CD8-positive, alpha-beta memory T cell (primary cell): ENCODE data around the gene PEX16. TPM values are rescaled to one million over a fixed set of nuclear protein-coding genes. Genes with fewer than 3 reads are reported as not detected.

ENCODE experiments used
- CTCF ChIA-PET: fragments of 350-600 bp; sonication (Branson Sonifier 250); formaldehyde crosslinking; loops from one replicate; lab custom pipeline; 2021; ENCODE audit warnings: antibody characterized with exemption; lab: Charles Lee
- POLR2A ChIA-PET: fragments of 350-600 bp; sonication (Branson Sonifier 250); formaldehyde crosslinking; loops from one replicate; lab custom pipeline; 2021; ENCODE audit warnings: antibody characterized with exemption; lab: Charles Lee
- DNase-seq, 5 donors: peaks; one replicate each; pipeline versions ENCODE4 v3.0.0 to v3.0.0-alpha.2; 2020 to 2022; ENCODE audit warnings: mixed read lengths in 1 of 5
- H3K27ac ChIP-seq: one replicate; pipeline ENCODE4 v1.7.0; 2013; ENCODE audit warnings: low read depth, mild to moderate bottlenecking, low read length, moderate library complexity
- H3K27me3 ChIP-seq: 2 replicates; pipeline ENCODE4 v1.7.0; 2013; ENCODE audit warnings: low read length, mild to moderate bottlenecking; ENCODE audit not compliant: insufficient read depth, poor library complexity, severe bottlenecking
- H3K36me3 ChIP-seq: 2 replicates; pipeline ENCODE4 v1.7.0; 2013; ENCODE audit warnings: mild to moderate bottlenecking, low read length, moderate library complexity; ENCODE audit not compliant: insufficient read depth
- H3K4me1 ChIP-seq: 2 replicates; pipeline ENCODE4 v1.7.0; 2013; ENCODE audit warnings: mild to moderate bottlenecking, low read length, moderate library complexity; ENCODE audit not compliant: insufficient read depth
- H3K4me3 ChIP-seq: 2 replicates; pipeline ENCODE4 v1.7.0; 2013; ENCODE audit warnings: mild to moderate bottlenecking, low read length
- H3K9me3 ChIP-seq: 2 replicates; pipeline ENCODE4 v1.7.0; 2013; ENCODE audit warnings: mild to moderate bottlenecking, low read length
- H3K27ac Mint-ChIP-seq, 8 donors: one replicate each; pipeline ENCODE4 v1.8.0; 2020 to 2021; ENCODE audit warnings: mixed read lengths in 8 of 8, mild to moderate bottlenecking in 6 of 8, inconsistent platforms in 3 of 8, moderate library complexity in 3 of 8
- H3K27me3 Mint-ChIP-seq, 2 donors: one replicate each; pipeline ENCODE4 v1.8.0; 2020 to 2021; ENCODE audit warnings: mixed read lengths in 2 of 2, mild to moderate bottlenecking in 1 of 2, moderate library complexity in 1 of 2
- H3K36me3 Mint-ChIP-seq, 3 donors: one replicate each; pipeline ENCODE4 v1.8.0; 2020 to 2021; ENCODE audit warnings: mixed read lengths in 3 of 3, inconsistent platforms in 1 of 3, mild to moderate bottlenecking in 1 of 3
- H3K4me1 Mint-ChIP-seq, 3 donors: one replicate each; pipeline ENCODE4 v1.8.0; 2020 to 2021; ENCODE audit warnings: mixed read lengths in 3 of 3, inconsistent platforms in 1 of 3, mild to moderate bottlenecking in 1 of 3
- H3K4me3 Mint-ChIP-seq, 7 donors: one replicate each; pipeline ENCODE4 v1.8.0; 2020 to 2021; ENCODE audit warnings: mixed read lengths in 7 of 7, mild to moderate bottlenecking in 6 of 7, moderate library complexity in 4 of 7, inconsistent platforms in 2 of 7
- H3K9me3 Mint-ChIP-seq, 5 donors: one replicate each; pipeline ENCODE4 v1.8.0; 2020 to 2022; ENCODE audit warnings: mixed read lengths in 5 of 5, mild to moderate bottlenecking in 3 of 5, moderate library complexity in 2 of 5, inconsistent platforms in 1 of 5
- polyA plus RNA-seq: library from polyadenylated mRNA; unstranded; fragments of 300-500 nt; fragmentation: Illumina TruSeq; gene quantifications from one replicate; pipeline ENCODE4 v1.2.3, GENCODE V29; 2021
- total RNA-seq, 2 experiments: library from RNA; stranded (reverse); gene quantifications; one replicate each; pipeline ENCODE4 v1.2.3, GENCODE V29; 2021

The PEX16 gene
- total and polyA plus RNA-seq, 3 experiments from 2014 or later, result 35.1 to 63.4 (median 43.2) TPM

GRCh38 chr11:45890886-45891550 is 26.7 kb downstream of the PEX16 start:
- Histone ChIP-seq H3K4me1 (no peaks in the 10 kb centered on the region), H3K4me3 (no peak overlapping the region), H3K27ac (no peak overlapping the region), H3K9me3 (no peaks in the 10 kb centered on the region), H3K27me3 (peaks cover 2% of the 10 kb centered on the region), H3K36me3 (no peaks in the 10 kb centered on the region)
- peaks cover 16 to 31% of the 10 kb centered on the region in 2 donors for H3K27me3 Mint-ChIP-seq
- CTCF ChIA-PET, result no interaction called here
- H3K9me3 Mint-ChIP-seq, result no peaks in the 10 kb centered on the region
- no peak overlapping the region for H3K4me3 Mint-ChIP-seq
- H3K27ac Mint-ChIP-seq, result no peak overlapping the region
- peaks cover 0 to 5% (median 2%) of the 10 kb centered on the region in 3 donors for H3K36me3 Mint-ChIP-seq
- POLR2A ChIA-PET, result no interaction called here
- no peaks in the 10 kb centered on the region for H3K4me1 Mint-ChIP-seq
- no peak for DNase-seq

GRCh38 chr11:45889966-45890365 is 27.7 kb downstream of the PEX16 start:
- no peak overlapping the region for H3K4me3 Mint-ChIP-seq
- no peaks in the 10 kb centered on the region for H3K9me3 ChIP-seq
- no peak for DNase-seq
- H3K4me1 Mint-ChIP-seq, result peaks cover 3 to 4% (median 4%) of the 10 kb centered on the region in 3 donors
- H3K27ac ChIP-seq, result no peak overlapping the region
- H3K4me3 ChIP-seq, result no peak overlapping the region
- no peak overlapping the region for H3K27ac Mint-ChIP-seq
- peaks cover 3% of the 10 kb centered on the region for H3K4me1 ChIP-seq
- H3K9me3 Mint-ChIP-seq, result no peaks in the 10 kb centered on the region
- peaks cover 14 to 23% of the 10 kb centered on the region in 2 donors for H3K27me3 Mint-ChIP-seq
- ChIA-PET POLR2A (no interaction called here), CTCF (no interaction called here)
- H3K36me3 Mint-ChIP-seq, result peaks cover 0 to 4% (median 2%) of the 10 kb centered on the region in 3 donors
- H3K36me3 ChIP-seq, result no peaks in the 10 kb centered on the region
- H3K27me3 ChIP-seq, result no peaks in the 10 kb centered on the region

- Histone ChIP-seq H3K9me3 (no peaks in the 10 kb centered on the region), H3K27me3 (no peaks in the 10 kb centered on the region), H3K4me1 (peaks cover 6% of the 10 kb centered on the region), H3K27ac (no peak overlapping the region), H3K36me3 (no peaks in the 10 kb centered on the region), H3K4me3 (no peak overlapping the region)
- no peak for DNase-seq
- H3K4me1 Mint-ChIP-seq, result peaks cover 8% of the 10 kb centered on the region in 3 donors
- peaks cover 16 to 19% of the 10 kb centered on the region in 2 donors for H3K27me3 Mint-ChIP-seq
- H3K36me3 Mint-ChIP-seq, result peaks cover 0 to 2% (median 0%) of the 10 kb centered on the region in 3 donors
- CTCF ChIA-PET, result no interaction called here
- no peak overlapping the region for H3K27ac Mint-ChIP-seq
- H3K4me3 Mint-ChIP-seq, result no peak overlapping the region
- no peaks in the 10 kb centered on the region for H3K9me3 Mint-ChIP-seq
- POLR2A ChIA-PET, result no interaction called here
These were observed 28.1 kb downstream of the PEX16 start for GRCh38 chr11:45889555-45889954.

- Mint-ChIP-seq H3K36me3 (peaks cover 0 to 2% (median 0%) of the 10 kb centered on the region in 3 donors), H3K27me3 (peaks cover 7 to 10% of the 10 kb centered on the region in 2 donors), H3K4me3 (peak overlapping the region in 4 of 7 donors; percentile 32 to 49 (median 36)), H3K4me1 (peaks cover 10 to 11% (median 10%) of the 10 kb centered on the region in 3 donors), H3K27ac (no peak overlapping the region), H3K9me3 (no peaks in the 10 kb centered on the region)
- POLR2A ChIA-PET, result no interaction called here
- peaks cover 6% of the 10 kb centered on the region for H3K4me1 ChIP-seq
- H3K27me3 ChIP-seq, result no peaks in the 10 kb centered on the region
- CTCF ChIA-PET, result interaction anchor here (1.0 kb wide), 1 partner anchor 18 kb away, joined by 3 read pairs; no protein-coding TSS in a partner anchor
- H3K9me3 ChIP-seq, result no peaks in the 10 kb centered on the region
- H3K36me3 ChIP-seq, result no peaks in the 10 kb centered on the region
- no peak overlapping the region for H3K4me3 ChIP-seq
- DNase-seq, result no peak
- H3K27ac ChIP-seq, result no peak overlapping the region
These were observed 30.1 kb downstream of the PEX16 start for GRCh38 chr11:45887587-45887986.

GRCh38 chr11:45886816-45887520 is 30.7 kb downstream of the PEX16 start:
- ChIA-PET POLR2A (no interaction called here), CTCF (interaction anchor here (1.0 kb wide), 1 partner anchor 17 kb away, joined by 3 read pairs; no protein-coding TSS in a partner anchor)
- peaks cover 10 to 11% (median 10%) of the 10 kb centered on the region in 3 donors for H3K4me1 Mint-ChIP-seq

GRCh38 chr11:45885921-45886721 is 31.6 kb downstream of the PEX16 start:
- peaks cover 10 to 11% (median 10%) of the 10 kb centered on the region in 3 donors for H3K4me1 Mint-ChIP-seq
- no peak for DNase-seq
- peaks cover 5 to 7% of the 10 kb centered on the region in 2 donors for H3K27me3 Mint-ChIP-seq
- H3K27ac Mint-ChIP-seq, result no peak overlapping the region
- no peaks in the 10 kb centered on the region for H3K9me3 Mint-ChIP-seq
- H3K36me3 Mint-ChIP-seq, result peaks cover 0 to 11% (median 5%) of the 10 kb centered on the region in 3 donors
- H3K4me1 ChIP-seq, result peaks cover 6% of the 10 kb centered on the region
- no peaks in the 10 kb centered on the region for H3K9me3 ChIP-seq
- no peak overlapping the region for H3K4me3 ChIP-seq
- H3K4me3 Mint-ChIP-seq, result peak overlapping the region in 5 of 7 donors; percentile 12 to 51 (median 32)
- H3K27ac ChIP-seq, result no peak overlapping the region
- no peaks in the 10 kb centered on the region for H3K36me3 ChIP-seq
- POLR2A ChIA-PET, result no interaction called here
- CTCF ChIA-PET, result interaction anchor here (1.0 kb wide), 1 partner anchor 16 kb away, joined by 3 read pairs; no protein-coding TSS in a partner anchor
- H3K27me3 ChIP-seq, result no peaks in the 10 kb centered on the region

More at GRCh38 chr11:45886816-45887520, 30.7 kb downstream of the PEX16 start:
- DNase-seq, result no peak
- peaks cover 5 to 7% of the 10 kb centered on the region in 2 donors for H3K27me3 Mint-ChIP-seq
- no peak overlapping the region for H3K4me3 ChIP-seq
- no peak overlapping the region for H3K27ac ChIP-seq
- H3K36me3 ChIP-seq, result no peaks in the 10 kb centered on the region
- no peak overlapping the region for H3K27ac Mint-ChIP-seq
- no peaks in the 10 kb centered on the region for H3K27me3 ChIP-seq
- H3K9me3 Mint-ChIP-seq, result no peaks in the 10 kb centered on the region
- peaks cover 6% of the 10 kb centered on the region for H3K4me1 ChIP-seq
- peak overlapping the region; percentile 23 to 54 (median 34) for H3K4me3 Mint-ChIP-seq
- H3K9me3 ChIP-seq, result no peaks in the 10 kb centered on the region
- H3K36me3 Mint-ChIP-seq, result peaks cover 0 to 6% (median 5%) of the 10 kb centered on the region in 3 donors

GRCh38 chr11:45885274-45885920 is 32.3 kb downstream of the PEX16 start, which contains the start of gene MAPK8IP1:
Gene MAPK8IP1, plus strand, starts transcription at chr11:45885651. Its CDS starts 170 bp downstream, at chr11:45885821.
- peaks cover 5 to 18% (median 5%) of the 10 kb centered on the region in 3 donors for H3K36me3 Mint-ChIP-seq
- POLR2A ChIA-PET, result no interaction called here
- peak within 1 kb of the TSS in 3 of 8 donors; percentile 32 to 54 (median 51) for H3K27ac Mint-ChIP-seq
- peak within 1 kb of the TSS; percentile 55 for H3K4me3 ChIP-seq
- H3K9me3 ChIP-seq, result no peaks in the 10 kb centered on the region
- H3K27me3 Mint-ChIP-seq, result peaks cover 5% of the 10 kb centered on the region in 2 donors
- DNase-seq, result peak; percentile 42 to 68 (median 52)
- H3K9me3 Mint-ChIP-seq, result no peaks in the 10 kb centered on the region
- CTCF ChIA-PET, result interaction anchor here (1.5 kb wide), 1 partner anchor 9 kb away, joined by 3 read pairs; no protein-coding TSS in a partner anchor
- no peak within 1 kb of the TSS for H3K27ac ChIP-seq
- H3K36me3 ChIP-seq, result peaks cover 5% of the 10 kb centered on the region
- peaks cover 10 to 11% (median 10%) of the 10 kb centered on the region in 3 donors for H3K4me1 Mint-ChIP-seq
- peak within 1 kb of the TSS; percentile 65 to 92 (median 74) for H3K4me3 Mint-ChIP-seq
- H3K4me1 ChIP-seq, result peaks cover 6% of the 10 kb centered on the region
- H3K27me3 ChIP-seq, result no peaks in the 10 kb centered on the region
